A549 (cell line): ENCODE measurements around the gene AHR.

Experiments
- CTCF ChIP-seq: fragments of >200 bp; sonication (Bioruptor Twin); formaldehyde crosslinking; IDR thresholded peaks from 3 replicates; pipeline ENCODE4 v1.5.1; 2016
- POLR2A ChIP-seq: IDR thresholded peaks from 2 replicates; pipeline ENCODE4 v1.6.1; 2012; ENCODE audit warnings: mild to moderate bottlenecking, low read length

GRCh38 chr7:17279061-17279460 is 19.4 kb upstream of the AHR start:
- TF ChIP-seq CTCF, result no peak
- no peak for TF ChIP-seq POLR2A
